DMS 273 treated with DMSO at 0.1 percent for 48 hours (cell line): ENCODE results near the gene ZCRB1.

Experiments used
- DNase-seq: peaks from one replicate; lab custom pipeline; 2025; lab: John Stamatoyannopoulos, UW

ZCRB1 gene

GRCh38 chr12:42327227-42327590 lies 1.3 kb upstream of the ZCRB1 start:
- DNase-seq: no peak

- no peak for DNase-seq
These were observed 790 bp upstream of the ZCRB1 start for GRCh38 chr12:42326541-42327226.

GRCh38 chr12:42325326-42325652 lies 605 bp downstream of the ZCRB1 start:
- no peak for DNase-seq

- DNase-seq: no peak
These were observed 2.0 kb downstream of the ZCRB1 start for GRCh38 chr12:42323856-42324255.

- DNase-seq: no peak
These were observed 3.3 kb downstream of the ZCRB1 start for GRCh38 chr12:42322567-42322966.

- DNase-seq: no peak
These were observed 5.1 kb downstream of the ZCRB1 start for GRCh38 chr12:42320796-42321195.

GRCh38 chr12:42315108-42315507 lies 10.8 kb downstream of the ZCRB1 start:
- no peak for DNase-seq

GRCh38 chr12:42309996-42310395 lies 15.9 kb downstream of the ZCRB1 start:
- no peak for DNase-seq

- DNase-seq: no peak
These were observed 17.5 kb downstream of the ZCRB1 start for GRCh38 chr12:42308390-42308789.

- DNase-seq: no peak
These were observed 19.6 kb downstream of the ZCRB1 start for GRCh38 chr12:42306297-42306696.

- no peak for DNase-seq
These were observed 26.2 kb downstream of the ZCRB1 start for GRCh38 chr12:42299392-42300308.

- no peak for DNase-seq
These were observed 27.0 kb downstream of the ZCRB1 start for GRCh38 chr12:42298887-42299286.

- DNase-seq: no peak
These were observed 29.3 kb downstream of the ZCRB1 start for GRCh38 chr12:42296503-42297109.

GRCh38 chr12:42291680-42292079 lies 34.2 kb downstream of the ZCRB1 start:
- no peak for DNase-seq

GRCh38 chr12:42288544-42288943 lies 37.4 kb downstream of the ZCRB1 start:
- no peak for DNase-seq

- no peak for DNase-seq
These were observed 39.2 kb downstream of the ZCRB1 start for GRCh38 chr12:42286741-42287140.

GRCh38 chr12:42285431-42285830 lies 40.5 kb downstream of the ZCRB1 start:
- DNase-seq: no peak

- no peak for DNase-seq
These were observed 41.0 kb downstream of the ZCRB1 start for GRCh38 chr12:42284876-42285275.

- DNase-seq: no peak
These were observed 41.7 kb downstream of the ZCRB1 start for GRCh38 chr12:42284157-42284556.

GRCh38 chr12:42283739-42284138 lies 42.2 kb downstream of the ZCRB1 start:
- no peak for DNase-seq

- DNase-seq: no peak
These were observed 43.6 kb downstream of the ZCRB1 start for GRCh38 chr12:42282294-42282693.

GRCh38 chr12:42281844-42282243 lies 44.0 kb downstream of the ZCRB1 start:
- no peak for DNase-seq

- DNase-seq: no peak
These were observed 44.6 kb downstream of the ZCRB1 start for GRCh38 chr12:42281278-42281677.
